ENCODE results near the gene MYL12B. TPM values are rescaled to one million over a fixed set of nuclear protein-coding genes. Genes with fewer than 3 reads are reported as not detected.

MYL12B gene
- total RNA-seq, 1 donor from 2014 or later: 433 TPM

DNA sequence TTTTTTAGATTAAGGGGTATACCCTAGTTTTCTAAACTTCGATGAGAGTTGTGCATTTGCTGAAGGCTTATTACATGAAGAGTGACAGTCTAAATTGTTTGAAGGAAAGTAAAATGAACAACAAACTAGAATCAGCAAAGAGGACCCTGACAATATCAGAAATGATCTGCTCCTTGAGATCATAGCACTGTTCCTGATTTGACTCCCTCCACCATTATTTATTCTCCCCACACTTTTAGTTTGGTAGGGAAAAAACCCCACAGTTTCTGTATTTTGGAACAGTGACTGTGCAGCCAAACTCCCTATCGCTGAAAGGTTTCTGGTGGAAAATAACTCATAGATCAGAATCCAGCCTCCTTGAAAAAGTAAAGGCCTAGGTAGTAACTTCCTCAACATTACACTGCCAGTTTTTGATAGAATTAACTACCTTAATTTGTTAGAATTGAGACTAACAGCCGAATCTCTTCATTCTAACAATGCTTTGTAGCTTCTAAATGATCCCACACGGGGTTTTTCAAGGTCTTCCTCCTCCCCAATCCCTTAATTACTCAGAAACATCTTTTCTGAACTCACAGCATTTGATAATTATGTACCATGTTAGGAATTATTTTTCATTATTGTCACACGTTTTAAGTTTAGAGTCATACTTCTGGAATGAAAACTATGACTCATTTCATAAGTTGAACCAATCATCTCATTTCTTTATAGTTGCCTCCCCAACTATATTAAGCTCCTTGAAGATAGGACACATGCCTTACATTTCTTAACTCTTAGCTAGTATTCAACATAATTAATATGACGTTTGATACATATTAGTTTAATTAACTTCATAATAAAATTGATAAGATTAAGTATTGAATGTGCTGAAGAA is 11.5 kb upstream of the MYL12B start:
- FAIRE-seq (peak; percentile 82), DNase-seq (ENCODE audit: low read depth) (peak; percentile 89)
- Histone ChIP-seq H3K27me3 (ENCODE audit: insufficient read depth, low read length) (no peaks in the 10 kb centered on the region), H3K36me3 (ENCODE audit: insufficient read depth, low read length) (peaks cover 40% of the 10 kb centered on the region), H3K4me2 (ENCODE audit: low read length) (peak overlapping the region; percentile 88), H3K27ac (ENCODE audit: low read depth, low read length) (peak overlapping the region; percentile 94), H4K20me1 (ENCODE audit: insufficient read depth, low read length) (peaks cover 50% of the 10 kb centered on the region), H3K4me1 (ENCODE audit: insufficient read depth, low read length) (peaks cover 37% of the 10 kb centered on the region), H3K9ac (ENCODE audit: low read length) (peak overlapping the region; percentile 84), H3K79me2 (ENCODE audit: insufficient read depth, low read length) (peaks cover 81% of the 10 kb centered on the region), H3K9me3 (ENCODE audit: insufficient read depth, low read depth, low read length) (no peaks in the 10 kb centered on the region), H2AFZ (ENCODE audit: low read depth, low read length) (no peak overlapping the region), H3K4me3 (ENCODE audit: insufficient read depth, low read depth, low read length) (peak overlapping the region; percentile 99)
- peaks cover 8% of the 10 kb centered on the region for H3K36me3 Mint-ChIP-seq (ENCODE audit: low read depth, unreplicated experiment)
- H3K4me1 Mint-ChIP-seq (ENCODE audit: low read depth, unreplicated experiment): peaks cover 42% of the 10 kb centered on the region
- H3K4me3 Mint-ChIP-seq (ENCODE audit: unreplicated experiment): peak overlapping the region; percentile 86
- H3K9me3 Mint-ChIP-seq (ENCODE audit: unreplicated experiment): no peaks in the 10 kb centered on the region
- H3K27ac Mint-ChIP-seq (ENCODE audit: unreplicated experiment): peak overlapping the region; percentile 58
- H3K27me3 Mint-ChIP-seq (ENCODE audit: low read depth, unreplicated experiment): no peaks in the 10 kb centered on the region
- no peak for TF ChIP-seq EZH2 (IDR thresholded peaks at IDR 0.05; ENCODE audit: insufficient read depth, low read length)
- TF ChIP-seq, protein P1, sequence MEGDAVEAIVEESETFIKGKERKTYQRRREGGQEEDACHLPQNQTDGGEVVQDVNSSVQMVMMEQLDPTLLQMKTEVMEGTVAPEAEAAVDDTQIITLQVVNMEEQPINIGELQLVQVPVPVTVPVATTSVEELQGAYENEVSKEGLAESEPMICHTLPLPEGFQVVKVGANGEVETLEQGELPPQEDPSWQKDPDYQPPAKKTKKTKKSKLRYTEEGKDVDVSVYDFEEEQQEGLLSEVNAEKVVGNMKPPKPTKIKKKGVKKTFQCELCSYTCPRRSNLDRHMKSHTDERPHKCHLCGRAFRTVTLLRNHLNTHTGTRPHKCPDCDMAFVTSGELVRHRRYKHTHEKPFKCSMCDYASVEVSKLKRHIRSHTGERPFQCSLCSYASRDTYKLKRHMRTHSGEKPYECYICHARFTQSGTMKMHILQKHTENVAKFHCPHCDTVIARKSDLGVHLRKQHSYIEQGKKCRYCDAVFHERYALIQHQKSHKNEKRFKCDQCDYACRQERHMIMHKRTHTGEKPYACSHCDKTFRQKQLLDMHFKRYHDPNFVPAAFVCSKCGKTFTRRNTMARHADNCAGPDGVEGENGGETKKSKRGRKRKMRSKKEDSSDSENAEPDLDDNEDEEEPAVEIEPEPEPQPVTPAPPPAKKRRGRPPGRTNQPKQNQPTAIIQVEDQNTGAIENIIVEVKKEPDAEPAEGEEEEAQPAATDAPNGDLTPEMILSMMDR (IDR thresholded peaks at IDR 0.05; ENCODE audit: insufficient read depth, low read depth, low read length): no peak

DNA sequence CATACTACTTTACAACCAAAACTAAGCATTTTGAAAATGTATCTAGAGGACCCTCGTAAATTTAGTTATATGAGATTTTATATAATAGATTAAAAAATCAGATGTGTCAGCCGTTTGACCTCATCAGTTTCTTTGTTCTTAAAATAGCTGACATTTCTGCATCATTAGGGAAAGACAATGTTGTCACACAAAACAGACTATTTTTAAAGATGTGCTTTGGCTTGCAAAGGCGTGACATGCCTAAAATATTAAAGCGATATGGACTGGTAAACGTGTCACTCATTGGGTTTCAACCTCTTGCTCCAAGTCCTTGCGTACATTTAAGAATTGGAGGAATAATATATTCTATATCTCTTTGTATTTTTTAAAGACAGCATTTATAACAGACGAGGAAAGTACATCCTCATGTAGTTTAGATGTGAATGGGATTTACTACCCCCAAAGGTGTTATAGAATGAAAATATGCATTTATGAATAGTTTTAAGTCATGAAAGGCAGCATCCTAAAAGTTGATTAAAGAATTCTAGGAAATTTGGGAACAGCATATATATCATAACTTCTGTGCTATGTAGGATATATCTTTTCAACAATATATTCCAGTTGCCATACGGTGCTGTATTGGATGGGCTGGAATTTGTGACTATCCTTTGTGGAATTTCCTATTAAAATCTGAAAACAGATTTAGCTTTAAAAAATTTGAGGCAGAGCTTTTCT is 10.5 kb upstream of the MYL12B start:
- Mint-ChIP-seq H3K4me3 (ENCODE audit: unreplicated experiment) (peak overlapping the region; percentile 74), H3K4me1 (ENCODE audit: low read depth, unreplicated experiment) (peaks cover 47% of the 10 kb centered on the region), H3K27ac (ENCODE audit: unreplicated experiment) (peak overlapping the region; percentile 82), H3K27me3 (ENCODE audit: low read depth, unreplicated experiment) (no peaks in the 10 kb centered on the region), H3K9me3 (ENCODE audit: unreplicated experiment) (no peaks in the 10 kb centered on the region), H3K36me3 (ENCODE audit: low read depth, unreplicated experiment) (peaks cover 8% of the 10 kb centered on the region)
- Histone ChIP-seq H3K4me2 (ENCODE audit: low read length) (peak overlapping the region; percentile 88), H3K4me1 (ENCODE audit: insufficient read depth, low read length) (peaks cover 41% of the 10 kb centered on the region), H4K20me1 (ENCODE audit: insufficient read depth, low read length) (peaks cover 57% of the 10 kb centered on the region), H3K27me3 (ENCODE audit: insufficient read depth, low read length) (no peaks in the 10 kb centered on the region), H2AFZ (ENCODE audit: low read depth, low read length) (no peak overlapping the region), H3K9ac (ENCODE audit: low read length) (peak overlapping the region; percentile 48), H3K79me2 (ENCODE audit: insufficient read depth, low read length) (peaks cover 87% of the 10 kb centered on the region), H3K27ac (ENCODE audit: low read depth, low read length) (peak overlapping the region; percentile 94), H3K9me3 (ENCODE audit: insufficient read depth, low read depth, low read length) (no peaks in the 10 kb centered on the region), H3K36me3 (ENCODE audit: insufficient read depth, low read length) (peaks cover 47% of the 10 kb centered on the region), H3K4me3 (ENCODE audit: insufficient read depth, low read depth, low read length) (peak overlapping the region; percentile 52)
- FAIRE-seq (no peak), DNase-seq (ENCODE audit: low read depth) (no peak)
- TF ChIP-seq, protein P1 (IDR thresholded peaks at IDR 0.05; ENCODE audit: insufficient read depth, low read depth, low read length): no peak
- no peak for TF ChIP-seq EZH2 (IDR thresholded peaks at IDR 0.05; ENCODE audit: insufficient read depth, low read length)

All from astrocyte (in vitro differentiated cells and primary cell).